Suprapubic skin (tissue), 4 donors: Measurements from ENCODE around the gene SLCO2A1. TPM values are rescaled to one million over a fixed set of nuclear protein-coding genes. Genes with fewer than 3 reads are reported as not detected.

Source experiments
- DNase-seq, 2 donors: peaks; one replicate each; pipeline ENCODE4 v3.0.0-alpha.2; 2019; ENCODE audit warnings: low spot score in 2 of 2
- H3K27ac ChIP-seq: fragments of 200-600 bp; sonication (generic); one replicate; pipeline ENCODE4 v1.5.1; 2019
- H3K27me3 ChIP-seq: fragments of 200-600 bp; sonication (generic); one replicate; pipeline ENCODE4 v1.5.1; 2019
- H3K36me3 ChIP-seq: fragments of 200-600 bp; sonication (generic); one replicate; pipeline ENCODE4 v1.5.1; 2019
- H3K4me1 ChIP-seq: fragments of 200-600 bp; sonication (generic); one replicate; pipeline ENCODE4 v1.5.1; 2019
- H3K4me3 ChIP-seq: fragments of 200-600 bp; sonication (generic); one replicate; pipeline ENCODE4 v1.5.1; 2019; ENCODE audit warnings: mild to moderate bottlenecking
- H3K9me3 ChIP-seq: fragments of 200-600 bp; sonication (generic); one replicate; pipeline ENCODE4 v1.5.1; 2019
- EP300 ChIP-seq: sonication (generic); formaldehyde crosslinking; IDR thresholded peaks from one replicate; pipeline ENCODE4 v1.6.1; 2017; ENCODE audit warnings: antibody characterized with exemption
- POLR2A ChIP-seq, 2 donors: fragments of 450-650 bp; IDR thresholded peaks; one replicate each; pipeline ENCODE4 v1.6.1; 2017; ENCODE audit warnings: antibody characterized with exemption in 2 of 2, mild to moderate bottlenecking in 2 of 2, moderate library complexity in 2 of 2
- POLR2AphosphoS5 ChIP-seq, 3 donors: sonication (generic); formaldehyde crosslinking; IDR thresholded peaks; one replicate each; pipeline ENCODE4 v1.6.1; 2017; ENCODE audit warnings: antibody characterized with exemption in 3 of 3
- WGBS: methylation state at CpG from one replicate; pipeline ENCODE4 v1.1.5; 2018; 5-methylcytosine and 5-hydroxymethylcytosine counted together
- total RNA-seq, 4 donors: library from RNA; depleted of rRNA; stranded (reverse); fragments of >200 nt; gene quantifications; one replicate each; pipeline ENCODE4 v1.1.0, GENCODE V29; 2016
- TF ChIP-seq, protein P1 (sequence below), 2 donors: fragments of 200-600 bp in 1 of 2; fragments of 450-650 bp in 1 of 2; sonication (generic) in 1 of 2; IDR thresholded peaks; one replicate each; pipeline ENCODE4 v1.5.1; 2016 to 2019; ENCODE audit warnings: antibody characterized with exemption in 2 of 2, mild to moderate bottlenecking in 1 of 2, moderate library complexity in 1 of 2

The SLCO2A1 gene
- total RNA-seq, 4 donors from 2014 or later = 25.0 to 38.7 (median 29.4) TPM

GRCh38 chr3:133901083-133901482 is 128.6 kb downstream of the SLCO2A1 start:
- Histone ChIP-seq H3K27ac (no peak overlapping the region), H3K36me3 (no peaks in the 10 kb centered on the region), H3K4me3 (no peak overlapping the region), H3K9me3 (no peaks in the 10 kb centered on the region), H3K27me3 (peaks cover 6% of the 10 kb centered on the region), H3K4me1 (peaks cover 3% of the 10 kb centered on the region)
- WGBS = 90% methylated on average over 1 of the region's 1 CpG
- TF ChIP-seq, protein P1, sequence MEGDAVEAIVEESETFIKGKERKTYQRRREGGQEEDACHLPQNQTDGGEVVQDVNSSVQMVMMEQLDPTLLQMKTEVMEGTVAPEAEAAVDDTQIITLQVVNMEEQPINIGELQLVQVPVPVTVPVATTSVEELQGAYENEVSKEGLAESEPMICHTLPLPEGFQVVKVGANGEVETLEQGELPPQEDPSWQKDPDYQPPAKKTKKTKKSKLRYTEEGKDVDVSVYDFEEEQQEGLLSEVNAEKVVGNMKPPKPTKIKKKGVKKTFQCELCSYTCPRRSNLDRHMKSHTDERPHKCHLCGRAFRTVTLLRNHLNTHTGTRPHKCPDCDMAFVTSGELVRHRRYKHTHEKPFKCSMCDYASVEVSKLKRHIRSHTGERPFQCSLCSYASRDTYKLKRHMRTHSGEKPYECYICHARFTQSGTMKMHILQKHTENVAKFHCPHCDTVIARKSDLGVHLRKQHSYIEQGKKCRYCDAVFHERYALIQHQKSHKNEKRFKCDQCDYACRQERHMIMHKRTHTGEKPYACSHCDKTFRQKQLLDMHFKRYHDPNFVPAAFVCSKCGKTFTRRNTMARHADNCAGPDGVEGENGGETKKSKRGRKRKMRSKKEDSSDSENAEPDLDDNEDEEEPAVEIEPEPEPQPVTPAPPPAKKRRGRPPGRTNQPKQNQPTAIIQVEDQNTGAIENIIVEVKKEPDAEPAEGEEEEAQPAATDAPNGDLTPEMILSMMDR (IDR thresholded peaks at IDR 0.05) = no peak
- TF ChIP-seq EP300 (no peak), POLR2AphosphoS5 (IDR thresholded peaks at IDR 0.05) (no peak), POLR2A (IDR thresholded peaks at IDR 0.05) (no peak)
- DNase-seq = no peak

DNA sequence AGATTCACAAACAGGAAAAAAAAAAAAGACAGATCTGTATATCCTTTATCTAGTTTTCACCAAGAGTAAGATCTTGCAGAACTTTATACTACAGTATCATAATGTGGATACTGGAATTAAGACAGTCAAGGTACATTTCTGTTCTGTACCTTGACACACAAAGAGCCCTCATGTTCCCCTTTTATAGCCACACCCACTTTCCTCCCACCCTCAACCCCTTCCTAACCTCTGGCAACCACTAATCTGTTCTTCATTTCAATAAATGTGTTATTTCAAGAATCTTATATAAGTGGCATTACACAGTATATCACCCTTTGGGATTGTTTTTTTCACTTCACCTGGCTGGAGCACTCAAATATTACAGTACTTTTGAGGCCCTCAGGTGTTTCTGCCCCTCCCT is 130.4 kb downstream of the SLCO2A1 start:
- no peak for DNase-seq
- TF ChIP-seq, protein P1 (IDR thresholded peaks at IDR 0.05) = no peak
- no peak for TF ChIP-seq POLR2A (IDR thresholded peaks at IDR 0.05)
- TF ChIP-seq POLR2AphosphoS5 (IDR thresholded peaks at IDR 0.05) = no peak
- no peak for TF ChIP-seq EP300
- peaks cover 17% of the 10 kb centered on the region for H3K4me1 ChIP-seq
- peaks cover 23% of the 10 kb centered on the region for H3K27me3 ChIP-seq
- H3K36me3 ChIP-seq = no peaks in the 10 kb centered on the region
- H3K9me3 ChIP-seq = no peaks in the 10 kb centered on the region
- no peak overlapping the region for H3K27ac ChIP-seq
- H3K4me3 ChIP-seq = no peak overlapping the region

- WGBS = 88% methylated on average over 7 of the region's 7 CpGs
- no peak for DNase-seq
- Histone ChIP-seq H3K4me3 (no peak overlapping the region), H3K4me1 (peaks cover 17% of the 10 kb centered on the region), H3K36me3 (no peaks in the 10 kb centered on the region), H3K27me3 (peaks cover 26% of the 10 kb centered on the region), H3K9me3 (no peaks in the 10 kb centered on the region), H3K27ac (no peak overlapping the region)
- no peak for TF ChIP-seq EP300
These were observed 132.2 kb downstream of the SLCO2A1 start for GRCh38 chr3:133897547-133897946.

DNA sequence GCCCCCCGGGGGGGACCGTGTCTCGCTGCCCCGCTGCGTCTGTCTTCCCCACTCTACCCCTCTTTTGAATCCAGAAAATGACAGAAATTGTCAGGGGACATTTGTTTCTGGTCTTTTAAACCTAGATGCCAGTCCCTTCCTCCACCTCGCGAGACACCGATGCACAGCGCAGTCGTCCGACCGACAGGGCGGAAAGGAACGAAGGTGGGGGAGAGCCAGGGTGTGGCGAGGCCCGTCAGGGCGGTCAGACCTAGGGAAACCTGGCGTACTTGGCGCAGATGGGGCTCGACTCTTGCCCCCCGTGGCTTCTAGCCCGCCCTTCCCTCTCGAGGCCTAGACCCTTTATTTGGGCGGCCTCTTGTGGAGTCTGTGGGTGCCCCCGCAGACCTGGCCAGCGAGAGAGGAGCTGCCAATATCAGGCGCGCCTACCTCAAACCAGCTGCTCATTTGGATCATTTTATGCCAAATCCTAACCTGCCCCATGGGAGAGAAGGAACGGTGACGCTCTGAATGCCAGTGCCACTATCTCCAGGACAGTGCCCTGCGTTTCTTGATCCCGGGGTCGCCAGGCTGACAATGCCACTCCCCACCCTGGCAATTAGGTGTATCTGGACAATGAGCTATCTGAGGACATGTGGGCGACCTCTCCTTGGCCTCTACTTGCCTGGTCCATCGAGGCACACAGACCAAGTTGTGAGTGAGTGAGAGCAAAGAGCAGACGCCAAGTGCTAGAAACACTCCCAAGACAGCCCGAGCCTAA is 133.5 kb downstream of the SLCO2A1 start:
- DNase-seq = no peak
- WGBS = 19% methylated on average over 6 of the region's 37 CpGs
- TF ChIP-seq, protein P1 (IDR thresholded peaks at IDR 0.05) = no peak
- TF ChIP-seq POLR2A (IDR thresholded peaks at IDR 0.05) (no peak), POLR2AphosphoS5 (IDR thresholded peaks at IDR 0.05) (no peak), EP300 (no peak)

GRCh38 chr3:133895208-133896001 is 134.3 kb downstream of the SLCO2A1 start, which contains the start of gene RAB6B:
Gene RAB6B (minus strand): TSS chr3:133895882. CDS start chr3:133895466, 416 bp downstream.
- TF ChIP-seq POLR2A (IDR thresholded peaks at IDR 0.05) = no peak
- TF ChIP-seq EP300 = no peak
- WGBS = under 1% methylated on average over 61 of the region's 80 CpGs
- Histone ChIP-seq H3K27ac (no peak within 1 kb of the TSS), H3K27me3 (peaks cover 26% of the 10 kb centered on the region), H3K36me3 (no peaks in the 10 kb centered on the region), H3K4me1 (peaks cover 17% of the 10 kb centered on the region), H3K4me3 (peak within 1 kb of the TSS; percentile 83), H3K9me3 (no peaks in the 10 kb centered on the region)
- no peak for DNase-seq

More for the DNA sequence above, 133.5 kb downstream of the SLCO2A1 start:
- Histone ChIP-seq H3K27ac (no peak overlapping the region), H3K9me3 (no peaks in the 10 kb centered on the region), H3K4me1 (peaks cover 17% of the 10 kb centered on the region), H3K4me3 (peak overlapping the region; percentile 83), H3K27me3 (peaks cover 26% of the 10 kb centered on the region), H3K36me3 (no peaks in the 10 kb centered on the region)
